A549 (cell line): ENCODE data around the gene PYGB.

ENCODE experiments used
- CEBPB ChIP-seq, 2 experiments: fragments of >200 bp in 1 of 2; sonication (Bioruptor Twin) in 1 of 2; formaldehyde crosslinking in 1 of 2; IDR thresholded peaks; 2 replicates each; pipeline ENCODE4 v1.6.1; 2012 to 2016
- CTCF ChIP-seq: fragments of >200 bp; sonication (Bioruptor Twin); formaldehyde crosslinking; IDR thresholded peaks from 3 replicates; pipeline ENCODE4 v1.5.1; 2016
- EP300 ChIP-seq, 2 experiments: fragments of >200 bp; sonication (Bioruptor Twin); formaldehyde crosslinking; IDR thresholded peaks; 2 replicates in 1 of 2; 3 replicates in 1 of 2; pipeline ENCODE4 v1.6.1; 2016 to 2017
- HES2 ChIP-seq: fragments of >200 bp; sonication (Bioruptor Twin); formaldehyde crosslinking; IDR thresholded peaks from 2 replicates; pipeline ENCODE4 v1.6.1; 2016
- HOXB5 ChIP-seq: fragments of 250-450 bp; sonication (Bioruptor Pico); IDR thresholded peaks from 2 replicates; pipeline ENCODE4 v1.5.0; 2020; ENCODE audit warnings: mild to moderate bottlenecking, moderate library complexity
- JUNB ChIP-seq: fragments of >200 bp; sonication (Bioruptor Twin); formaldehyde crosslinking; IDR thresholded peaks from 2 replicates; pipeline ENCODE4 v1.6.1; 2016
- KDM1A ChIP-seq: fragments of 200-600 bp; sonication (generic); IDR thresholded peaks from 2 replicates; pipeline ENCODE4 v1.6.1; 2016; ENCODE audit warnings: low read depth, mild to moderate bottlenecking
- PBX3 ChIP-seq: IDR thresholded peaks from 2 replicates; pipeline ENCODE4 v1.6.1; 2012
- POLR2A ChIP-seq: IDR thresholded peaks from 2 replicates; pipeline ENCODE4 v1.6.1; 2012; ENCODE audit warnings: mild to moderate bottlenecking, low read length
- RCOR1 ChIP-seq: fragments of 150-350 bp; IDR thresholded peaks from 2 replicates; pipeline ENCODE4 v1.6.1; 2014; ENCODE audit warnings: antibody characterized with exemption, low read length, low read depth
- REST ChIP-seq: fragments of 200-600 bp; sonication (generic); IDR thresholded peaks from 2 replicates; pipeline ENCODE4 v1.6.1; 2016; ENCODE audit warnings: antibody characterized with exemption, mild to moderate bottlenecking, moderate library complexity
- RFX5 ChIP-seq: fragments of 450-650 bp; IDR thresholded peaks from 2 replicates; pipeline ENCODE4 v1.7.1; 2014; ENCODE audit warnings: antibody characterized with exemption, mild to moderate bottlenecking, moderate library complexity
- ZFP36 ChIP-seq: fragments of 450-650 bp; IDR thresholded peaks from 2 replicates; pipeline ENCODE4 v1.6.1; 2014; ENCODE audit warnings: borderline replicate concordance; ENCODE audit not compliant: partially characterized antibody
- ZSCAN20 ChIP-seq: fragments of 250-450 bp; sonication (Bioruptor Pico); IDR thresholded peaks from 2 replicates; pipeline ENCODE4 v1.8.0; 2022; ENCODE audit warnings: mild to moderate bottlenecking, moderate library complexity

- TF ChIP-seq ZFP36 (no peak), CTCF (no peak), JUNB (no peak), POLR2A (no peak), EP300 (IDR thresholded peaks at IDR 0.05) (no peak), HOXB5 (CRISPR knock-in tag) (no peak), RFX5 (no peak), HES2 (no peak), RCOR1 (no peak), PBX3 (no peak), CEBPB (IDR thresholded peaks at IDR 0.05) (no peak), REST (no peak), KDM1A (no peak), ZSCAN20 (CRISPR knock-in tag) (no peak)
These were observed 10.9 kb downstream of the PYGB start for GRCh38 chr20:25258828-25259227.
